ENCODE results near the gene BABAM2. TPM values are rescaled to one million over a fixed set of nuclear protein-coding genes. Genes with fewer than 3 reads are reported as not detected.

The BABAM2 gene
- total RNA-seq, 1 experiment from 2014 or later: 27.1 TPM

DNA sequence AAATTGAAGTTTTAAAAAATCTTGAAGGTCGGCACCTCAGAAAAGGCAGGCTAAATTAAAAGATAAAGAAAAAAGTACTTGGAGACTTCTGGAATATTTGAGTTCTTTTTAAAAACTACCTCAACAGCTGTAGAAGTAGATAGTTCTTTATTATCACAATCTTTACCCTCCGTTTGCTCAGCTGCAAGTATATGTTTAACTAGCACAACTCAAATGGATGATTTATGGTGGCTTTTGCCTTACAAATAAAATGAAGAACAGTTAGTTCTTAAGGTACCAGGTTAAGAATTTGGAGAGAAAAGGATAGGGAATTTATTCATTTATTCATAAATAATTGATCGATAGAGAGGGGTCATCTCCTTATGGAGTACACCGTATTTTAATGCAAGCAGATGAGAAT is 264.6 kb downstream of the BABAM2 start:
- Histone ChIP-seq H2AFZ (ENCODE audit: low read length) (no peak overlapping the region), H2BK20ac (ENCODE audit: low read depth, low read length, poor library complexity, severe bottlenecking) (no peak overlapping the region), H2BK5ac (ENCODE audit: insufficient read length, low read length) (no peak overlapping the region), H3T11ph (ENCODE audit: low read length) (no peak overlapping the region), H3K4me1 (ENCODE audit: insufficient read depth, low read length) (no peaks in the 10 kb centered on the region), H4K20me1 (ENCODE audit: control insufficient read depth, insufficient read depth, insufficient read length) (no peaks in the 10 kb centered on the region), H3K79me1 (ENCODE audit: insufficient read depth, low read depth, low read length, poor library complexity, severe bottlenecking) (no peaks in the 10 kb centered on the region), H3K23me2 (ENCODE audit: insufficient read length, low read depth, low read length, poor library complexity, severe bottlenecking) (no peaks in the 10 kb centered on the region), H3K27me3 (ENCODE audit: insufficient read depth, low read length) (no peaks in the 10 kb centered on the region), H3K14ac (ENCODE audit: insufficient read depth, low read length) (no peak overlapping the region), H2BK15ac (ENCODE audit: low read depth, low read length) (no peak overlapping the region), H3K23ac (ENCODE audit: insufficient read length, low read depth, low read length) (no peak overlapping the region), H3K4ac (ENCODE audit: low read depth, low read length) (no peak overlapping the region), H3K27ac (ENCODE audit: insufficient read length, low read depth, low read length) (no peak overlapping the region), H2BK120ac (ENCODE audit: low read depth, low read length, poor library complexity, severe bottlenecking) (no peak overlapping the region), H3K79me2 (ENCODE audit: insufficient read depth, low read length) (no peaks in the 10 kb centered on the region), H2AK5ac (ENCODE audit: insufficient read length, low read length) (no peak overlapping the region), H3K9ac (ENCODE audit: extremely low read depth, insufficient read length, low read length) (no peak overlapping the region), H3K4me2 (ENCODE audit: insufficient read depth, insufficient read length, low read length) (no peak overlapping the region), H2BK12ac (ENCODE audit: insufficient read length, low read depth, low read length) (no peak overlapping the region), H4K8ac (replicated peaks; ENCODE audit: insufficient read length, low read depth, low read length) (no peak overlapping the region), H3K56ac (ENCODE audit: insufficient read length, low read depth, low read length) (no peak overlapping the region), H4K91ac (ENCODE audit: insufficient read length, low read depth, low read length) (no peak overlapping the region), H4K5ac (ENCODE audit: insufficient read length, low read depth, low read length) (no peak overlapping the region), H3K9me3 (ENCODE audit: control insufficient read depth, low read depth, low read length) (no peaks in the 10 kb centered on the region), H3K18ac (ENCODE audit: insufficient read length, low read depth, low read length) (no peak overlapping the region)
- H3K36me3 Mint-ChIP-seq (ENCODE audit: insufficient read depth in 1 of 3, low read depth in 3 of 3): peaks cover 0 to 6% (median 4%) of the 10 kb centered on the region in 3 experiments; a peak in 3 of 7 replicates
- H3K4me3 Mint-ChIP-seq: no peak overlapping the region
- H3K27me3 Mint-ChIP-seq (ENCODE audit: low read depth): no peaks in the 10 kb centered on the region
- no CpG with 5 or more reads among the region's 4 CpGs for WGBS (ENCODE audit: extremely low coverage, insufficient read length, low lambda C conversion rate)
- no peak for DNase-seq
- TF ChIP-seq, protein P1, sequence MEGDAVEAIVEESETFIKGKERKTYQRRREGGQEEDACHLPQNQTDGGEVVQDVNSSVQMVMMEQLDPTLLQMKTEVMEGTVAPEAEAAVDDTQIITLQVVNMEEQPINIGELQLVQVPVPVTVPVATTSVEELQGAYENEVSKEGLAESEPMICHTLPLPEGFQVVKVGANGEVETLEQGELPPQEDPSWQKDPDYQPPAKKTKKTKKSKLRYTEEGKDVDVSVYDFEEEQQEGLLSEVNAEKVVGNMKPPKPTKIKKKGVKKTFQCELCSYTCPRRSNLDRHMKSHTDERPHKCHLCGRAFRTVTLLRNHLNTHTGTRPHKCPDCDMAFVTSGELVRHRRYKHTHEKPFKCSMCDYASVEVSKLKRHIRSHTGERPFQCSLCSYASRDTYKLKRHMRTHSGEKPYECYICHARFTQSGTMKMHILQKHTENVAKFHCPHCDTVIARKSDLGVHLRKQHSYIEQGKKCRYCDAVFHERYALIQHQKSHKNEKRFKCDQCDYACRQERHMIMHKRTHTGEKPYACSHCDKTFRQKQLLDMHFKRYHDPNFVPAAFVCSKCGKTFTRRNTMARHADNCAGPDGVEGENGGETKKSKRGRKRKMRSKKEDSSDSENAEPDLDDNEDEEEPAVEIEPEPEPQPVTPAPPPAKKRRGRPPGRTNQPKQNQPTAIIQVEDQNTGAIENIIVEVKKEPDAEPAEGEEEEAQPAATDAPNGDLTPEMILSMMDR (conservative IDR thresholded peaks at IDR 0.05): no peak
- H3K9me3 Mint-ChIP-seq: peaks cover 9 to 12% of the 10 kb centered on the region in 2 experiments
- no peak overlapping the region for H3K27ac Mint-ChIP-seq
- no peaks in the 10 kb centered on the region for H3K4me1 Mint-ChIP-seq

Data from H9 (cell line).